LNCAP (cell line): ENCODE measurements around the gene KRTAP10-11.

Experiments
- TF ChIP-seq, protein P1 (sequence below): fragments of 450-650 bp; IDR thresholded peaks from 2 replicates; pipeline ENCODE4 v1.5.1; 2017; ENCODE audit warnings: mild to moderate bottlenecking

The KRTAP10-11 gene

GRCh38 chr21:44653123-44653522 lies 6.9 kb downstream of the KRTAP10-11 start:
- TF ChIP-seq, protein P1, sequence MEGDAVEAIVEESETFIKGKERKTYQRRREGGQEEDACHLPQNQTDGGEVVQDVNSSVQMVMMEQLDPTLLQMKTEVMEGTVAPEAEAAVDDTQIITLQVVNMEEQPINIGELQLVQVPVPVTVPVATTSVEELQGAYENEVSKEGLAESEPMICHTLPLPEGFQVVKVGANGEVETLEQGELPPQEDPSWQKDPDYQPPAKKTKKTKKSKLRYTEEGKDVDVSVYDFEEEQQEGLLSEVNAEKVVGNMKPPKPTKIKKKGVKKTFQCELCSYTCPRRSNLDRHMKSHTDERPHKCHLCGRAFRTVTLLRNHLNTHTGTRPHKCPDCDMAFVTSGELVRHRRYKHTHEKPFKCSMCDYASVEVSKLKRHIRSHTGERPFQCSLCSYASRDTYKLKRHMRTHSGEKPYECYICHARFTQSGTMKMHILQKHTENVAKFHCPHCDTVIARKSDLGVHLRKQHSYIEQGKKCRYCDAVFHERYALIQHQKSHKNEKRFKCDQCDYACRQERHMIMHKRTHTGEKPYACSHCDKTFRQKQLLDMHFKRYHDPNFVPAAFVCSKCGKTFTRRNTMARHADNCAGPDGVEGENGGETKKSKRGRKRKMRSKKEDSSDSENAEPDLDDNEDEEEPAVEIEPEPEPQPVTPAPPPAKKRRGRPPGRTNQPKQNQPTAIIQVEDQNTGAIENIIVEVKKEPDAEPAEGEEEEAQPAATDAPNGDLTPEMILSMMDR, result no peak

DNA sequence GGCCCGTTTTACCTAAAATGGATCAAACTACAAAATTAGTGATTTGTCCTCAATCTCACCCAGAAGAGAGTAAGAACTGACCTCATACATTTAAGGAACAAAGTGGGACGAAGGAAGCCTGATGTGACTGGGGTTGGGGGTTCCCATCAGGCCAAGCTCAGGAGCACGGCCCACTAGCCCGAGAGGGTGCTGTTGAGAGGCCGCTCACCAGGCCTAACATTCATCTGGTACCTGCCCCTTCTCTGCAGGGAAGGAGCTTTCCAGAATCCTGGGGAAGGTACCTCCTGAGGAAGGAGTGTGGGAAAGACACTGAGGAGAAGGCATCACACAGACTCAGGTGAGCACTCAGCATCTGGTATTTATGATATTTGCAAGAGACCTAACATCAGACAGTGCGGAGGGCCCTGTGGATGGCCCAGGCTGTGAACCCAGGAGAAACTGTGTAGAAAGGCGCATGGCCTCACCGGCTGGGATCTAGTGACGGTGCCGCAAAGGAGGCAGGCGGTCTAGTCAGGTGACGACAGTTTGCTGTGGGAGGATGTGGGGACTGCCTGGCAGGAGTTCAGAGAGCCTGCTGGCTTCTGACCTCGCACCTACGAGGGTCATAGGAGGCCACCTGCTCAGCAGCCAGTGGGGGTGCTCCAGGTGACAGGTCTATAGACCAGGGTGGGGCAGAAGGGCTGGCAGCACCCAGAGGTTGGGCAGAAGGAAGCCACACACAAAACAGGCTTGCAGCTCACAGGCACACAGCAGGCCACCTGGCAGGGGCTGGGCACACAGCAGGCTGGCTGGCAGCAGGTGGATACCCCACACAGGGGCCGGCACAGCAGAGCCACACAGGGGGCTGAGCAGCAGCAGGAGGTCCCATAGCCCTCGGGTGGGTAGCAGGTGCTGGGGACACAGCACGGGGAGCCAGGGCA lies 7.7 kb downstream of the KRTAP10-11 start:
- TF ChIP-seq, protein P1, result no peak

- TF ChIP-seq, protein P1, result no peak
These were observed 8.5 kb downstream of the KRTAP10-11 start, which contains the start of gene KRTAP12-4 for GRCh38 chr21:44654576-44655175. TSS of gene KRTAP12-4 (minus strand) at chr21:44654659. CDS start at chr21:44654614, 45 bp downstream.

GRCh38 chr21:44656868-44657267 lies 10.7 kb downstream of the KRTAP10-11 start:
- TF ChIP-seq, protein P1, result no peak

GRCh38 chr21:44657635-44658540 lies 11.7 kb downstream of the KRTAP10-11 start, which contains the start of gene KRTAP12-3:
TSS of gene KRTAP12-3 (plus strand) at chr21:44657932. CDS start at chr21:44657980, 48 bp downstream.
- TF ChIP-seq, protein P1, result no peak

DNA sequence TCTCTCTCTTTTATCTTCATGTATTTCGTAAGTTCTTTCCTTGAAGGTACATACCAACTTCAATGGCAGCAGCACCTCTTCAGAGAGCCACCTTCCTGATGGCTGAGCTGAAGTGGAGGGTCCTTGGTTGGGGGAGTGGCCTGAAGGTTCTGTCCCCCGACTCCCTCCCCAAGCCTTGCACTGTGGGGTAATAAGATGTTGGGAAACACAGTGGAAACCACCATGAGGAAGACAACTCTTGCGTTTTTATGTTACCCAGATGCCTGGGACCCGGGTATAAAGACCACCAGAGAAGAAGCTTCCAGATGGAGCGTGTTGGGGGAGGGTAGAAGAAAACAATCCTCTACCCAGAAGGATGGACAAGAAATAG lies 12.3 kb downstream of the KRTAP10-11 start:
- TF ChIP-seq, protein P1, result no peak

DNA sequence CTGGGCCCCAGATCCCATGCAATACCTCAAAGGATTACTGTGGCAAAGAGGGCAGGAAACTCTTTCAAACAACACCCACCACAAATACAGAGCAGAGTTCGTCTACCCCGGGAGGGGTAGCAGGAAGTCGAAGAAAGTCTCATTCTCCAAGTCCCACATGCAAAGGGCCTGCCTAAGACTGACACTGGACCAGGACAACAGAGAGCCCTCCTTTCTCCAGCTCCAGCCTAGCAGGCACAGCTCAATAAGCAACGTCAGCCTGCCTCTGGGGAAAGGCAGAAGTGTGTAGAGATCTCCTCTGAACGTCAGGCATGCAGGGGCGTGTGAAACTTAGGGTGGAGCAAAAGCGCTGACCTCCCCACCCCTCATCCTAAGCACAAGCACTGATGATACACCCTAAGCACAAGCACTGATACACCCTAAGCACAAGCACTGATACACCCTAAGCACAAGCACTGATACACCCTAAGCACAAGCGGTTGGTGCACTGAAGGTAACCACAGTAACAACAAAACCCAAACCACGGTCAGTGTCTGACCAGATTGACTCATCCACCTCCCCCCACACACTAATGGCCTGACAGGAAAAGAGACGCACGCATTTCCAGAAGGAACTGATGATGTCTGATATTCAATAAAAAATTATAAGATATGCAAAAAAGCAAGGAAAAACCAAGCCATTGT lies 12.8 kb downstream of the KRTAP10-11 start:
- TF ChIP-seq, protein P1, result no peak
